ENCODE data around the gene DNAH1.

The DNAH1 gene

DNA sequence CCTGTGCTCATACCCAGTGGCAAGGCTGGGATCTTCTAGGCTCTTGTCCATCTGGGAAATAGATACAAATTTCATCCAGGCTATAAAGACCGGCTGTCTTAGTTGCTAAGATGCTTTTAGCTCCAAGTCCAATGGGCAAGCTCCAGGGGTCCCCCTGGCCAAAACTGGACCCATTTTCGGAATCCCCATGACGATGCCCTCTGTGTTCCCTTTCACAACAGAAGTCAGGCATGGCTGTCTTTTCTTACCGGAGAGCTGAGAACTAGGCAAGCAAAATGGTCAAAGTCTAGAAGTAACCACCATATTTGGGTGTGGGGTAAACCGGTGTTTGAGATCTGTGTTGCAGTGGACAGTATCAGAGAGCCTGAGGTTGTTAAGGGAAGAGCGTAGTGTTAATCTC, 27.4 kb upstream of the DNAH1 start:
- Histone ChIP-seq H3K4me2 (ENCODE audit: low read length) (no peak overlapping the region), H3K27me3 (ENCODE audit: insufficient read depth, low read length, poor library complexity) (no peaks in the 10 kb centered on the region), H3K4ac (ENCODE audit: low read depth, low read length) (no peak overlapping the region), H3K79me1 (ENCODE audit: low read length) (peaks cover 2% of the 10 kb centered on the region), H4K5ac (ENCODE audit: low read length) (no peak overlapping the region), H3K23ac (ENCODE audit: low read length) (no peak overlapping the region), H3K36me3 (ENCODE audit: control insufficient read depth, insufficient read depth, low read length) (no peaks in the 10 kb centered on the region), H3K9ac (ENCODE audit: low read length) (no peak overlapping the region), H3K27ac (ENCODE audit: low read depth, low read length) (no peak overlapping the region), H4K8ac (ENCODE audit: low read depth, low read length) (no peak overlapping the region), H2AK5ac (ENCODE audit: low read length) (peak overlapping the region; percentile 6), H2BK5ac (ENCODE audit: low read length) (no peak overlapping the region), H3K79me2 (ENCODE audit: control insufficient read depth, insufficient read depth, low read length) (no peaks in the 10 kb centered on the region), H3K56ac (ENCODE audit: low read length) (peak overlapping the region; percentile 18), H2BK120ac (ENCODE audit: low read depth, low read length) (no peak overlapping the region), H3K4me1 (ENCODE audit: control insufficient read depth, low read depth, low read length) (peaks cover 4% of the 10 kb centered on the region), H3K4me3 (ENCODE audit: low read length) (no peak overlapping the region), H2BK15ac (replicated peaks; ENCODE audit: low read depth) (no peak overlapping the region), H3K18ac (ENCODE audit: low read length) (no peak overlapping the region)
- no CpG with 5 or more reads among the region's 6 CpGs for WGBS (ENCODE audit: extremely low coverage, insufficient coverage, low lambda C conversion rate)
- no peak for DNase-seq

GRCh38 chr3:52289338-52289746, 26.8 kb upstream of the DNAH1 start:
- H4K8ac ChIP-seq (ENCODE audit: low read depth, low read length): no peak overlapping the region

GRCh38 chr3:52289747-52290595, 26.1 kb upstream of the DNAH1 start:
- H2BK120ac ChIP-seq (ENCODE audit: low read depth, low read length): no peak overlapping the region
- peaks cover 4% of the 10 kb centered on the region for H3K4me1 ChIP-seq (ENCODE audit: control insufficient read depth, low read depth, low read length)
- no peak overlapping the region for H3K56ac ChIP-seq (ENCODE audit: low read length)
- H3K4me2 ChIP-seq (ENCODE audit: low read length): no peak overlapping the region
- no peaks in the 10 kb centered on the region for H3K27me3 ChIP-seq (ENCODE audit: insufficient read depth, low read length, poor library complexity)
- H4K8ac ChIP-seq (ENCODE audit: low read depth, low read length): no peak overlapping the region
- DNase-seq: no peak
- no peak overlapping the region for H3K9ac ChIP-seq (ENCODE audit: low read length)
- no peak overlapping the region for H4K5ac ChIP-seq (ENCODE audit: low read length)
- H2BK5ac ChIP-seq (ENCODE audit: low read length): no peak overlapping the region
- WGBS (ENCODE audit: extremely low coverage, insufficient coverage, low lambda C conversion rate): no CpG with 5 or more reads among the region's 15 CpGs
- no peak overlapping the region for H2AK5ac ChIP-seq (ENCODE audit: low read length)
- H3K4ac ChIP-seq (ENCODE audit: low read depth, low read length): no peak overlapping the region
- H3K27ac ChIP-seq (ENCODE audit: low read depth, low read length): no peak overlapping the region
- no peaks in the 10 kb centered on the region for H3K36me3 ChIP-seq (ENCODE audit: control insufficient read depth, insufficient read depth, low read length)
- H3K18ac ChIP-seq (ENCODE audit: low read length): no peak overlapping the region
- no peak overlapping the region for H2BK15ac ChIP-seq (replicated peaks; ENCODE audit: low read depth)
- no peak overlapping the region for H3K23ac ChIP-seq (ENCODE audit: low read length)
- H3K79me2 ChIP-seq (ENCODE audit: control insufficient read depth, insufficient read depth, low read length): no peaks in the 10 kb centered on the region
- no peak overlapping the region for H3K4me3 ChIP-seq (ENCODE audit: low read length)
- H3K79me1 ChIP-seq (ENCODE audit: low read length): peaks cover 2% of the 10 kb centered on the region

More at GRCh38 chr3:52289338-52289746, 26.8 kb upstream of the DNAH1 start:
- H3K4ac ChIP-seq (ENCODE audit: low read depth, low read length): no peak overlapping the region
- H3K9ac ChIP-seq (ENCODE audit: low read length): no peak overlapping the region
- no peak overlapping the region for H3K4me2 ChIP-seq (ENCODE audit: low read length)
- no peak overlapping the region for H2BK15ac ChIP-seq (replicated peaks; ENCODE audit: low read depth)
- no peak overlapping the region for H2BK120ac ChIP-seq (ENCODE audit: low read depth, low read length)
- H2AK5ac ChIP-seq (ENCODE audit: low read length): no peak overlapping the region
- no peak overlapping the region for H3K56ac ChIP-seq (ENCODE audit: low read length)
- no peak overlapping the region for H2BK5ac ChIP-seq (ENCODE audit: low read length)
- no peak overlapping the region for H3K4me3 ChIP-seq (ENCODE audit: low read length)
- no peaks in the 10 kb centered on the region for H3K79me2 ChIP-seq (ENCODE audit: control insufficient read depth, insufficient read depth, low read length)
- no peak overlapping the region for H3K23ac ChIP-seq (ENCODE audit: low read length)
- no peak overlapping the region for H4K5ac ChIP-seq (ENCODE audit: low read length)
- H3K36me3 ChIP-seq (ENCODE audit: control insufficient read depth, insufficient read depth, low read length): no peaks in the 10 kb centered on the region
- H3K27me3 ChIP-seq (ENCODE audit: insufficient read depth, low read length, poor library complexity): no peaks in the 10 kb centered on the region
- H3K4me1 ChIP-seq (ENCODE audit: control insufficient read depth, low read depth, low read length): peaks cover 4% of the 10 kb centered on the region
- DNase-seq: no peak
- H3K79me1 ChIP-seq (ENCODE audit: low read length): peaks cover 2% of the 10 kb centered on the region
- no CpG with 5 or more reads among the region's 1 CpG for WGBS (ENCODE audit: extremely low coverage, insufficient coverage, low lambda C conversion rate)
- H3K18ac ChIP-seq (ENCODE audit: low read length): no peak overlapping the region
- no peak overlapping the region for H3K27ac ChIP-seq (ENCODE audit: low read depth, low read length)

DNA sequence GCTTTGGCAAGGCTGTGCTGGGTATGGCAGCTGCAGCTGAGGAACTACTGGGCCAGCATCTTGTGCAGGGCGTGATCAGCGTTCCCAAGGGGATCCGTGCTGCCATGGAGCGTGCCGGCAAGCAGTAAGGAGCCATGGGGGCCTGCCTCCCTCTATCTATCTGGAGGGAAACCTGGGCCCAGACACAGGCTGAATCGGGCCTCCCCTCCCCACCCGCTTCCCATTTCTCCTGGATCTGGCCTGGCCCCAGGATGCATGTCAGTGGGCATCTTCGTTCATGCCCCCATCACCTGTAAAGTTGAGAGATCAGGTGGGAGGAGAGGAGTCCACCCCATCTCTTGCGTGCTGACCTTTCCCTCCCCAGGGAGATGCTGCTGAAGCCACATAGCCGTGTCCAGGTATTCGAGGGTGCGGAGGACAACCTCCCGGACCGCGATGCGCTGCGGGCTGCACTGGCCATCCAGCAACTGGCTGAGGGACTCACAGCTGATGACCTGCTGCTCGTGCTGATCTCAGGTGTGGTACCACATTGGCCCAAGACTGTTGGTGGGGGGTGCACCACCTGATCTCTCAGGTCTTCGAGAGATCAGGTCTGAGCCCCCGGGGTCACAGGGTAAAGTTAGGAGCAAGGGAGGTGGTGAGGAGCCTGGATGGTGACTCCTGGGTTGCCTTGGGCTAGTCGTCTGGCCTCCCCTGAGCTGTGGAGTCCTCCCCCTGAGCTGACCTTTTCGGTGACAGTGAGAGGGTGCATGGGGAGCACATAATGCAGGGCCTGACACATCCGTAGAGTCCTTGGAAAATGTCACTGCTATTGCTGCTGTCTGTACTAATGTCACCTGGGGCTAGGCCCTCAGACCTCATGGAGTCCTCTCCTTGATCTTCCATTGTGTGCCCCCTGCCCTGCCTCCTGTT, 25.3 kb upstream of the DNAH1 start:
- Histone ChIP-seq H3K9ac (ENCODE audit: low read length) (no peak overlapping the region), H3K79me1 (ENCODE audit: low read length) (peaks cover 2% of the 10 kb centered on the region), H3K4ac (ENCODE audit: low read depth, low read length) (no peak overlapping the region), H2AK5ac (ENCODE audit: low read length) (no peak overlapping the region), H3K27me3 (ENCODE audit: insufficient read depth, low read length, poor library complexity) (no peaks in the 10 kb centered on the region), H3K18ac (ENCODE audit: low read length) (no peak overlapping the region), H3K36me3 (ENCODE audit: control insufficient read depth, insufficient read depth, low read length) (no peaks in the 10 kb centered on the region), H2BK120ac (ENCODE audit: low read depth, low read length) (no peak overlapping the region), H3K79me2 (ENCODE audit: control insufficient read depth, insufficient read depth, low read length) (no peaks in the 10 kb centered on the region), H4K8ac (ENCODE audit: low read depth, low read length) (no peak overlapping the region), H3K4me1 (ENCODE audit: control insufficient read depth, low read depth, low read length) (peaks cover 4% of the 10 kb centered on the region), H3K27ac (ENCODE audit: low read depth, low read length) (no peak overlapping the region), H3K4me2 (ENCODE audit: low read length) (no peak overlapping the region), H2BK5ac (ENCODE audit: low read length) (no peak overlapping the region), H3K56ac (ENCODE audit: low read length) (no peak overlapping the region), H2BK15ac (replicated peaks; ENCODE audit: low read depth) (no peak overlapping the region), H3K23ac (ENCODE audit: low read length) (no peak overlapping the region), H3K4me3 (ENCODE audit: low read length) (no peak overlapping the region), H4K5ac (ENCODE audit: low read length) (no peak overlapping the region)
- DNase-seq: no peak
- no CpG with 5 or more reads among the region's 23 CpGs for WGBS (ENCODE audit: extremely low coverage, insufficient coverage, low lambda C conversion rate)

GRCh38 chr3:52291508-52292181, 24.5 kb upstream of the DNAH1 start:
- no peak overlapping the region for H2BK120ac ChIP-seq (ENCODE audit: low read depth, low read length)
- DNase-seq: no peak
- peaks cover 4% of the 10 kb centered on the region for H3K4me1 ChIP-seq (ENCODE audit: control insufficient read depth, low read depth, low read length)
- WGBS (ENCODE audit: extremely low coverage, insufficient coverage, low lambda C conversion rate): no CpG with 5 or more reads among the region's 7 CpGs
- H3K36me3 ChIP-seq (ENCODE audit: control insufficient read depth, insufficient read depth, low read length): no peaks in the 10 kb centered on the region
- H2BK15ac ChIP-seq (replicated peaks; ENCODE audit: low read depth): no peak overlapping the region
- no peak overlapping the region for H3K18ac ChIP-seq (ENCODE audit: low read length)
- H3K4me3 ChIP-seq (ENCODE audit: low read length): no peak overlapping the region
- H3K27ac ChIP-seq (ENCODE audit: low read depth, low read length): no peak overlapping the region
- no peak overlapping the region for H3K23ac ChIP-seq (ENCODE audit: low read length)
- no peak overlapping the region for H3K4me2 ChIP-seq (ENCODE audit: low read length)
- no peaks in the 10 kb centered on the region for H3K27me3 ChIP-seq (ENCODE audit: insufficient read depth, low read length, poor library complexity)
- no peak overlapping the region for H4K5ac ChIP-seq (ENCODE audit: low read length)
- no peak overlapping the region for H2BK5ac ChIP-seq (ENCODE audit: low read length)
- no peak overlapping the region for H4K8ac ChIP-seq (ENCODE audit: low read depth, low read length)
- H3K56ac ChIP-seq (ENCODE audit: low read length): no peak overlapping the region
- no peak overlapping the region for H2AK5ac ChIP-seq (ENCODE audit: low read length)
- no peak overlapping the region for H3K4ac ChIP-seq (ENCODE audit: low read depth, low read length)
- no peak overlapping the region for H3K9ac ChIP-seq (ENCODE audit: low read length)
- no peaks in the 10 kb centered on the region for H3K79me2 ChIP-seq (ENCODE audit: control insufficient read depth, insufficient read depth, low read length)
- H3K79me1 ChIP-seq (ENCODE audit: low read length): peaks cover 2% of the 10 kb centered on the region
